Neural cell (in vitro differentiated cells): ENCODE data around the gene SF3B3. TPM values are rescaled to one million over a fixed set of nuclear protein-coding genes. Genes with fewer than 3 reads are reported as not detected.

Experiments used
- H2AFZ ChIP-seq: fragments of 200-600, 300-800 bp; sonication (generic), shearing (Covaris generic); 2 replicates; pipeline ENCODE4 v1.6.0; 2014; ENCODE audit warnings: low read depth, mild to moderate bottlenecking, antibody characterized with exemption, low read length, moderate library complexity
- H3F3A ChIP-seq: fragments of 200-600 bp; shearing (Covaris generic); 2 replicates; pipeline ENCODE4 v1.6.1; 2016; ENCODE audit warnings: mild to moderate bottlenecking, moderate library complexity, mixed read lengths, antibody characterized with exemption, low read length; ENCODE audit not compliant: insufficient read depth, poor library complexity, severe bottlenecking
- H3K27ac ChIP-seq: fragments of 200-600, 300-800 bp; sonication (generic), shearing (Covaris generic); 2 replicates; pipeline ENCODE4 v1.5.1; 2014; ENCODE audit warnings: mild to moderate bottlenecking, low read length, moderate library complexity
- H3K27me3 ChIP-seq: fragments of 300-800, 200-600 bp; sonication (generic), shearing (Covaris generic); 2 replicates; pipeline ENCODE4 v1.6.0; 2014; ENCODE audit warnings: mild to moderate bottlenecking, low read depth, low read length, moderate library complexity; ENCODE audit not compliant: insufficient read depth
- H3K36me3 ChIP-seq: fragments of 300-800, 200-600 bp; sonication (generic), shearing (Covaris generic); 2 replicates; pipeline ENCODE4 v1.5.1; 2014; ENCODE audit warnings: mild to moderate bottlenecking, antibody characterized with exemption, low read length, moderate library complexity; ENCODE audit not compliant: insufficient read depth
- H3K4me2 ChIP-seq: fragments of 300-800, 200-600 bp; sonication (generic), shearing (Covaris generic); 2 replicates; pipeline ENCODE4 v1.6.0; 2014; ENCODE audit warnings: mild to moderate bottlenecking, low read length
- H3K4me3 ChIP-seq: fragments of 300-800, 200-600 bp; sonication (generic), shearing (Covaris generic); 2 replicates; pipeline ENCODE4 v1.5.1; 2014; ENCODE audit warnings: mild to moderate bottlenecking, low read length, moderate library complexity
- H3K79me2 ChIP-seq: fragments of 200-600 bp; shearing (Covaris generic); replicated peaks from 2 replicates; pipeline ENCODE4 v1.6.0; 2014; ENCODE audit warnings: mild to moderate bottlenecking, low read length, moderate library complexity; ENCODE audit not compliant: insufficient read depth
- H3K9ac ChIP-seq: fragments of 300-800, 200-600 bp; sonication (generic), shearing (Covaris generic); 2 replicates; pipeline ENCODE4 v1.6.1; 2016; ENCODE audit warnings: mild to moderate bottlenecking, low read length, mixed read lengths
- H3K9me2 ChIP-seq: fragments of 200-600 bp; shearing (Covaris generic); 2 replicates; pipeline ENCODE4 v1.6.1; 2016; ENCODE audit warnings: mild to moderate bottlenecking, low read length, mixed read lengths; ENCODE audit not compliant: insufficient read depth
- H3K9me3 ChIP-seq: fragments of 200-600, 300-800 bp; sonication (generic), shearing (Covaris generic); 2 replicates; pipeline ENCODE4 v1.6.1; 2016; ENCODE audit warnings: mild to moderate bottlenecking, mixed run types, low read length, moderate library complexity, mixed read lengths
- H4K20me1 ChIP-seq: fragments of 200-600 bp; shearing (Covaris generic); 2 replicates; pipeline ENCODE4 v1.6.1; 2016; ENCODE audit warnings: mild to moderate bottlenecking, mixed run types; ENCODE audit not compliant: insufficient read depth
- CTCF ChIP-seq: fragments of 450-650 bp; IDR thresholded peaks from 2 replicates; pipeline ENCODE4 v1.5.1; 2014; ENCODE audit warnings: antibody characterized with exemption, mild to moderate bottlenecking, moderate library complexity; ENCODE audit not compliant: poor library complexity, severe bottlenecking
- EP300 ChIP-seq: fragments of 450-650 bp; conservative IDR thresholded peaks from 2 replicates; pipeline ENCODE4 v1.6.1; 2014; ENCODE audit warnings: antibody characterized with exemption, mild to moderate bottlenecking, moderate library complexity; ENCODE audit not compliant: poor library complexity, severe bottlenecking
- EZH2 ChIP-seq: fragments of 200-600, 300-800 bp; shearing (Covaris generic), sonication (generic); IDR thresholded peaks from 2 replicates; pipeline ENCODE4 v1.6.1; 2014; ENCODE audit warnings: antibody characterized with exemption, low read length, borderline replicate concordance, mild to moderate bottlenecking; ENCODE audit not compliant: insufficient read depth, poor library complexity, severe bottlenecking
- POLR2AphosphoS5 ChIP-seq: IDR thresholded peaks from 2 replicates; pipeline ENCODE4 v1.6.1; 2012
- RAD21 ChIP-seq: fragments of 450-650 bp; conservative IDR thresholded peaks from 2 replicates; pipeline ENCODE4 v1.6.1; 2014; ENCODE audit warnings: antibody characterized with exemption, mild to moderate bottlenecking, moderate library complexity
- REST ChIP-seq: IDR thresholded peaks from 2 replicates; pipeline ENCODE4 v1.6.1; 2012; ENCODE audit warnings: borderline replicate concordance
- SMC3 ChIP-seq: fragments of 450-650 bp; conservative IDR thresholded peaks from 2 replicates; pipeline ENCODE4 v1.6.1; 2014; ENCODE audit warnings: antibody characterized with exemption, mild to moderate bottlenecking, moderate library complexity; ENCODE audit not compliant: poor library complexity
- TAF1 ChIP-seq: IDR thresholded peaks from 2 replicates; pipeline ENCODE4 v1.6.1; 2012; ENCODE audit warnings: low read depth
- polyA plus RNA-seq: library from polyadenylated mRNA; depleted of rRNA; stranded (reverse); fragments of >200 nt; gene quantifications from 2 replicates; pipeline ENCODE4 v1.2.3, GENCODE V29; 2014

SF3B3 gene
- polyA plus RNA-seq, 1 donor from 2014 or later: 90.0 TPM

DNA sequence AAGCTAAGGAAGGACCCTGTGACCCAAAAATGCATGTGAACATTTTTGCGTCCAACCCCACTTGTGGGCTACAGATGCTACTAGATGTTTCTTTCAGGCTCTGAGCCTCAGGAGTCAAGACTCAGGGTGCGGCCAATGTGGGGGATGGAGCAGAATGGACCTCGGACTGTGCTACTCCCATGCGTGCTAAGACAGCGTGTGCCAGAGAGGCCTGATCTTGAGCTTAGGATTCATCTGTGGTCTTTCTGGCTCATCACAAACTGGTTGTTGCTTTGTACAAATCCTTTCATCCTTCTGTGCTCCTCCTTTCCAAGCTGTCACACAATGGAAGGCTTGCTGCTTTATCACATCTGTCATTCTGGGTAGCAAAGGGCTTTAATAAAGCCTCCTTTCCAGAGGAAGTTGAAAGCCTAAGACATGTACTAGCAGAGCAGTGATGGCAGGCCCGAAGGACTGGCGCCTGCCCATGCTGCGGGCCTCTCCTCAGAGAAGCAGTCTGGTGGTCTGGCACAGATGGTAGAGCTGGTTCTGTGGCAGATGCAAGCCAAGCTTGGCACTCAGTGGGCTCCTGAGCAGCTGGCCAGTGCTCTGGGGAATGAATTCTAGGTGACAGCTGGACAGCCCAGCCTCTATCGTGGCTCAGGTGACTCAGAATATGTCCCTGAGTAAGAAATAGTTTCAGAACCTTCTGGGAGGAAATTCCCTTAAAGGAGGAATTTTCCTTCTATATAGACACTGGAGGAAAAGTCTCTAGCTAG lies 28.0 kb upstream of the SF3B3 start:
- no peaks in the 10 kb centered on the region for H3F3A ChIP-seq
- no peak overlapping the region for H3K27ac ChIP-seq
- H3K36me3 ChIP-seq: no peaks in the 10 kb centered on the region
- H3K9ac ChIP-seq: no peak overlapping the region
- H3K9me3 ChIP-seq: no peaks in the 10 kb centered on the region
- H4K20me1 ChIP-seq: no peaks in the 10 kb centered on the region
- no peaks in the 10 kb centered on the region for H3K27me3 ChIP-seq
- no peak for TF ChIP-seq EZH2
- no peak for TF ChIP-seq TAF1
- no peak for TF ChIP-seq RAD21
- no peak for TF ChIP-seq REST
- TF ChIP-seq CTCF: no peak
- TF ChIP-seq SMC3: no peak
- H3K9me2 ChIP-seq: no peaks in the 10 kb centered on the region
- no peak overlapping the region for H3K4me2 ChIP-seq
- no peak overlapping the region for H2AFZ ChIP-seq
- H3K79me2 ChIP-seq: no peaks in the 10 kb centered on the region
- no peak overlapping the region for H3K4me3 ChIP-seq

DNA sequence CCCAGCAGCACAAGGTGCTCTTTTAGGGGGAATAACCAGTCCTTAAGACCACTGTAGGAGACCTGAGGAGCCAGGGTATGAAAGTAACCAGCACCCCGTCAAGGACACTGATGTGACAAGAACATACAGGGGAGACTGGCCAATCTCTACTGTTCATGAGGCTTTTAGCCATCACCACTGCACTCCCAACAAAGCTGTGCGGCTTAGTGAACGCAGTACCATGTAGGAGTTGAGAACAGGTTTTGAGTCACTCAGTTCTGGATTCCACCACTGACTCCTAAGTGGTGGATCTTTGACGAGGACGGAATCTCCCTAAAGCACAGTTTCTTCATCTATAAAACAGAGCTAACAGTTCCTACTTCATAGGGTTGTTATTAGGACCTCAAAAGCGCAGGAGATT lies 27.1 kb upstream of the SF3B3 start:
- Histone ChIP-seq H2AFZ (no peak overlapping the region), H3F3A (no peaks in the 10 kb centered on the region), H3K4me2 (no peak overlapping the region), H3K27ac (no peak overlapping the region), H4K20me1 (no peaks in the 10 kb centered on the region), H3K9me3 (no peaks in the 10 kb centered on the region), H3K4me3 (no peak overlapping the region), H3K27me3 (no peaks in the 10 kb centered on the region), H3K9me2 (no peaks in the 10 kb centered on the region), H3K36me3 (no peaks in the 10 kb centered on the region), H3K9ac (no peak overlapping the region), H3K79me2 (no peaks in the 10 kb centered on the region)
- TF ChIP-seq SMC3 (no peak), TAF1 (no peak), POLR2AphosphoS5 (no peak), EZH2 (no peak), RAD21 (no peak)

- Histone ChIP-seq H3K79me2 (no peaks in the 10 kb centered on the region), H3K4me2 (no peak overlapping the region), H3K36me3 (peaks cover 6% of the 10 kb centered on the region), H3K27me3 (no peaks in the 10 kb centered on the region), H3K9me3 (no peaks in the 10 kb centered on the region), H3F3A (no peaks in the 10 kb centered on the region), H3K27ac (no peak overlapping the region), H3K9me2 (no peaks in the 10 kb centered on the region), H4K20me1 (no peaks in the 10 kb centered on the region), H2AFZ (no peak overlapping the region), H3K4me3 (no peak overlapping the region), H3K9ac (no peak overlapping the region)
- TF ChIP-seq EP300 (no peak), REST (no peak), POLR2AphosphoS5 (no peak)
These were observed 14.9 kb upstream of the SF3B3 start for GRCh38 chr16:70508752-70509151.
